Measurements from ENCODE around the gene CAMK1D.

GRCh38 chr10:12625393-12626023 is 276.2 kb downstream of the CAMK1D start:
- TF ChIP-seq EZH2 (IDR thresholded peaks at IDR 0.05; ENCODE audit: borderline replicate concordance, low read depth, low read length, severe bottlenecking): no peak
- no peak for TF ChIP-seq CTCF (IDR thresholded peaks at IDR 0.05; ENCODE audit: borderline replicate concordance, extremely low read depth, low read length, poor library complexity, severe bottlenecking)

Measured in DND-41 (cell line).